Spleen (tissue), 7 donors: ENCODE results near the gene CTNNA2.

Source experiments
- POLR2AphosphoS5 ChIP-seq, 3 donors: sonication (generic); formaldehyde crosslinking; IDR thresholded peaks; one replicate each; pipeline ENCODE4 v1.5.1; 2017; ENCODE audit warnings: antibody characterized with exemption in 3 of 3
- TF ChIP-seq, protein P1 (sequence below), 11 experiments: fragments of 200-600 bp in 7 of 11; fragments of 450-650 bp in 4 of 11; sonication (generic) in 4 of 11; IDR thresholded peaks in 8 of 11; conservative IDR thresholded peaks in 3 of 11; 1 replicate in 7 of 11; 2 replicates in 4 of 11; pipeline versions ENCODE4 v1.4.0 to v1.8.0; 2016 to 2021; ENCODE audit warnings: antibody characterized with exemption in 11 of 11, inconsistent platforms in 4 of 11, mild to moderate bottlenecking in 1 of 11
- donor health status: DM: no; HTN: no; CAD: no; lungs with moderate emphysema.
- donor health status: DM: no; HTN: no; CAD: no.
- donor health status: DM: no; HTN: no; CAD: no.

DNA sequence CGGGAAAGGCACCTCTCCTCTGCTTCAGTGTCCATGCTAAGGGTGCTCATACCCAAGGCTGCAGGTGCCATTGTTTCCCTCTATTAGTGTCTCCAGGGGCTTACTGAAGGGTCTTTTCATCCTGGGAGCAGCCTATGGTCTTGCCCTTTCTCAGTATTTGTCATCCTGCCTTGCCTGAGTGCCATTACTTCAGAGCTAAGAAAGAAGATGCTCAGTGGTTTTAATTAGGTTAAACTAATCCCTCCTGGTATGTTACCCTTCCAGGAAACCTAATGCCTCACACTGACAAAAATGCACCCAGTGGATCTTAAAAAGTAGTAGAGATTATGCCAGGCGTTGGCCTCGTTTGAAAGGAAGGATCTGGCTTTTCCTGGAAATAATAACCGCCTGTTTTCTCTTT is 640.3 kb downstream of the CTNNA2 start:
- TF ChIP-seq, protein P1, sequence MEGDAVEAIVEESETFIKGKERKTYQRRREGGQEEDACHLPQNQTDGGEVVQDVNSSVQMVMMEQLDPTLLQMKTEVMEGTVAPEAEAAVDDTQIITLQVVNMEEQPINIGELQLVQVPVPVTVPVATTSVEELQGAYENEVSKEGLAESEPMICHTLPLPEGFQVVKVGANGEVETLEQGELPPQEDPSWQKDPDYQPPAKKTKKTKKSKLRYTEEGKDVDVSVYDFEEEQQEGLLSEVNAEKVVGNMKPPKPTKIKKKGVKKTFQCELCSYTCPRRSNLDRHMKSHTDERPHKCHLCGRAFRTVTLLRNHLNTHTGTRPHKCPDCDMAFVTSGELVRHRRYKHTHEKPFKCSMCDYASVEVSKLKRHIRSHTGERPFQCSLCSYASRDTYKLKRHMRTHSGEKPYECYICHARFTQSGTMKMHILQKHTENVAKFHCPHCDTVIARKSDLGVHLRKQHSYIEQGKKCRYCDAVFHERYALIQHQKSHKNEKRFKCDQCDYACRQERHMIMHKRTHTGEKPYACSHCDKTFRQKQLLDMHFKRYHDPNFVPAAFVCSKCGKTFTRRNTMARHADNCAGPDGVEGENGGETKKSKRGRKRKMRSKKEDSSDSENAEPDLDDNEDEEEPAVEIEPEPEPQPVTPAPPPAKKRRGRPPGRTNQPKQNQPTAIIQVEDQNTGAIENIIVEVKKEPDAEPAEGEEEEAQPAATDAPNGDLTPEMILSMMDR (IDR thresholded peaks at IDR 0.05 in 8 of 11, conservative IDR thresholded peaks at IDR 0.05 in 3 of 11), result no peak
- no peak for TF ChIP-seq POLR2AphosphoS5 (IDR thresholded peaks at IDR 0.05)
